Measurements from ENCODE around the gene NAALADL2.
"Not testable (repeated sequence)": the region's sequence is repeated elsewhere in the genome, so short reads cannot be mapped to it uniquely, and the experiment has no call there.

The NAALADL2 gene

DNA sequence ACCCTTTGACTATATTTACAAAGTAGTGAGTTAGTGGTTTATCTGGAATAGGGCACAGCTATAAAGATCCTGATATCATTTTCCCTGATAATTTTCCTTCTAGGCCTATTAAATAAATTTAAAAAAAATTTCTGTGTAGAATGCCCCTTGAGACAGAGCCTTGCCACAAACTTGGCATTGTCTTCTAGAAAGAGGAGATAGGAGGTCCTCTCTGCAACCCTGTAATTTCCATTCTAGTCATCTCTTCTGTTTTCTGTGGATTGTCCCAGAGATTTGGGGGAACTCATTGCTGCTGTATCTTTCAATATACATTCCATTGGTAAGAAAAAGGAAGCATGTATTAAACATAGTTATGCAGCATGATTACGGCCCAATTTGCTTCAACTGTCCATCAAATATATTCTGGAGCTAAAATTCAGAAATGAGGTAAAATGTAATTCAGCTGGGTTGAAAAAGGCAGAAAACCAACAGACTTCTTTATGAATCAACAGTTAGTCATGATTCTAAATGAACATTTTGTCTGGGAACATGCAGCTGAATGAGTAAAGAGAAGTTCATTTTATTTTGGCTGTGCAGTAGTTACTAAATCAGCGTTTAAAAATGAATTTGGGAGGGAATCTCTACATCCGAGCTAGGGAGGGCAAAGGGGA lies 401.1 kb downstream of the NAALADL2 start:
- peak in 1 of 2 experiments; percentile 18 for DNase-seq (ENCODE audit: low read depth in 2 of 2)

GRCh38 chr3:175266478-175266877 lies 407.3 kb downstream of the NAALADL2 start:
- peak; percentile 37 to 48 for DNase-seq (ENCODE audit: low read depth in 2 of 2)

GRCh38 chr3:175267121-175267531 lies 408.0 kb downstream of the NAALADL2 start:
- DNase-seq (ENCODE audit: low read depth in 2 of 2): peak; percentile 65 to 73

DNA sequence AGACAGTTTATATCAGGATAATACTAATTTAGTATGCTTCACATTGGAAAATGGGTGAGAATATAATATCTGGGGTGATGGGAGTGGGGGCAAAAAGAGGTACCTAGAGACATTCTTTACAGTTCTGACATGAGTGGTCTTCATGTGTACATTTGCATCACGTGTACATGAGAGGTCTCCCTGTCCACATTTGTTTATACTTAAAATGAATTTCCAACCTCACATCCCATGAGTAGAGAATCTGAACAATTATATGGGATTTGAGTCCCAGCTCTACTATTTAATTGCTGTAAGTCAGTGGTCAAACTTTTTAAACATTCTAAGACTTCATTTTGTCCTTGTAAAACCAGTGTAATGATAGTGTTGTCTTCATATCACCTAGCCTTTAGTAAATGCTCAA lies 408.4 kb downstream of the NAALADL2 start:
- DNase-seq (ENCODE audit: low read depth in 2 of 2): no peak

GRCh38 chr3:175269394-175269793 lies 410.3 kb downstream of the NAALADL2 start:
- DNase-seq (ENCODE audit: low read depth in 2 of 2): no peak

GRCh38 chr3:175270198-175270837 lies 411.2 kb downstream of the NAALADL2 start:
- peak; percentile 58 to 66 for DNase-seq (ENCODE audit: low read depth in 2 of 2)

DNA sequence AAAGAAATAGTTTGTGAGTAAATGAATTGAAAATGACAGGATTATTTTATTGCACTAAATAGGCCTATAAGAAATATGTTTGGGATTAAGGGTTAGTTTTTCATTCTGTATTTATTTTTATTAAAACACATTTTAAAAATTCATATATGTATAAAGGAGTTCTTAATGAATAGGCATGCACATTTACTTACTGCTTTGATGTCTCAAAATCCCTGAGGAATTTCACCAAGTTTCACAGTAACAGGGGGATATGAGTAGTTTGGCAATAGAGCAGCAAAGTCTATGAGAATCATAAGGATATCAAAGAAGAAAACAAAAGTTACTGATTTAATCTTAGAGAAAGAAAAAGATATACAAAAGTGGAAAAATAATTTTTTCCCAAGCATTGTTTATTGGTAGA lies 411.7 kb downstream of the NAALADL2 start:
- DNase-seq (ENCODE audit: low read depth in 2 of 2): peak in 1 of 2 experiments; percentile 34

DNA sequence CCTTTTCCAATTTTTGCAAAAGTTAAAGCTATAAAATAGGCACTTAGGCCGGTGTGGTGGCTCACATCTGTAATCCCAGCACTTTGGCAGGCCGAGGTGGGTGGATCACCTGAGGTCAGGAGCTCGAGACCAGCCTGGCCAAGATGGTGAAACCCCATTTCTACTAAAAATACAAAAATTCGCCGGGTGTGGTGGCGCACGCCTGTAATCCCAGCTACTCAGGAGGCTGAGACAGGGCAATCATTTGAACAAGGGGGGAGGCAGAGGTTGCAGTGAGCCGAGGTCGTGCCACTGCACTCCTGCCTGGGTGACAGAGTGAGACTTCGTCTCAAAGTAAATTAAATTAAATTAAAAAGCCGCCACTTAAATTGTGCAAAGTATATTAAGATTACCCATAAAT lies 412.3 kb downstream of the NAALADL2 start:
- DNase-seq (ENCODE audit: low read depth in 2 of 2): not testable (repeated sequence)

GRCh38 chr3:175272392-175272791 lies 413.3 kb downstream of the NAALADL2 start:
- DNase-seq (ENCODE audit: low read depth in 2 of 2): no peak

GRCh38 chr3:175273573-175273972 lies 414.4 kb downstream of the NAALADL2 start:
- no peak for DNase-seq (ENCODE audit: low read depth in 2 of 2)

DNA sequence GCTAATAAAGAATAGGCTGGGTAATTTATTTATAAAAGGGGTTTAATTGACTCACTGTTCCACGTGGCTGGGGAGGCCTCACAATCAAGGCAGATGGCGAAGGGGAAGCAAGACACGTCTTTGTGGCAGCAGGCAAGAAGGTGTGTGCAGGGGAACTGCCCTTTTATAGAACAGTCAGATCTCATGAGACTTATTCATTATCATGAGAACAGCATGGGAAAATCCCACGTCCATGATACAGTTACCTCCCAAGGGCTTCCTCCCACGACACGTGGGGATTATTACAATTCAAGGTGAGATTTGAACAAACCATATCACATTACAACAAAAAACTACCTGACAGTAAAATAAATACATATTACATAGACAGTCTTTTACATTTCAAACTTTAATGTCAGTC lies 414.9 kb downstream of the NAALADL2 start:
- no peak for DNase-seq (ENCODE audit: low read depth in 2 of 2)

GRCh38 chr3:175274474-175275218 lies 415.5 kb downstream of the NAALADL2 start:
- no peak for DNase-seq (ENCODE audit: low read depth in 2 of 2)

DNA sequence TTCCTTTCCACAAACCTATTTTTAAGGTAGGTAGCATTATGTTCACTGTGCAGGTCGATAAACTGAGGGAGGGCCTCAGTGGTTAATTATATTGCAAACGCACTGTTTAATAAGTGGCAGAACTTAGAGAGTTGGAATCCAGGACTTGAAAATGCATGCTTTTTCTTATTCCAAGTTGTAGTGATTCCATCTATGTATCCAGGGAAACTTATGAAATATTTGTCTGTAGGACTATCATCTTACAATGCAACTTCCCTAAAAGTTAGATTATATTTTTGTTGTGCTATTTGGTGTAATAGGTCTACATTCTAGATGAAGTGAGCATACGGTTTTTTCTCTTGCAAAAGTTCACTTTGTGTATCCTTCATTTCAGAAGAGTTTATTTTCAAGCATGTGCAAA lies 419.5 kb downstream of the NAALADL2 start:
- DNase-seq (ENCODE audit: low read depth in 2 of 2): no peak

DNA sequence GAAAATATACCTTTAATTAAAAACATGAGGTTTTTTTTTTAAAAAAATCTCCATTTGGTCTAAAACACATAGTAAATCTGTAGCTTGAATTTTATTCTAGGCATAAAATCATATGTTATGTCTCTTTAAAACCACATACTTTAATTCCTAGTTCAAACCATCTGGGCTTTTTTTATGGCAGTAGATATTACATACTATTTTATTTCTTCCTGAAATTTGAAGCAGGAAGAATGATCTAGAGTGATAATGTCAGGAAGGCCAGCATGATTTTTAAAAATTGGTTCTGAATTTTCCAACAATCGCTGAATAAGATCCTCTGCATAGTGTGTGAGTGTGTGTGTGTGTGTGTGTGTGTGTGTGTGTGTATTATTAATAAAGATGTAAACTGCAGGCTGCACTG lies 420.3 kb downstream of the NAALADL2 start:
- peak in 1 of 2 experiments; percentile 12 for DNase-seq (ENCODE audit: low read depth in 2 of 2)

GRCh38 chr3:175279911-175280310 lies 420.8 kb downstream of the NAALADL2 start:
- no peak for DNase-seq (ENCODE audit: low read depth in 2 of 2)

GRCh38 chr3:175287361-175287963 lies 428.3 kb downstream of the NAALADL2 start:
- no peak for DNase-seq (ENCODE audit: low read depth in 2 of 2)

GRCh38 chr3:175288621-175289020 lies 429.5 kb downstream of the NAALADL2 start:
- DNase-seq (ENCODE audit: low read depth in 2 of 2): peak in 1 of 2 experiments; percentile 40

GRCh38 chr3:175294793-175295192 lies 435.7 kb downstream of the NAALADL2 start:
- no peak for DNase-seq (ENCODE audit: low read depth in 2 of 2)

DNA sequence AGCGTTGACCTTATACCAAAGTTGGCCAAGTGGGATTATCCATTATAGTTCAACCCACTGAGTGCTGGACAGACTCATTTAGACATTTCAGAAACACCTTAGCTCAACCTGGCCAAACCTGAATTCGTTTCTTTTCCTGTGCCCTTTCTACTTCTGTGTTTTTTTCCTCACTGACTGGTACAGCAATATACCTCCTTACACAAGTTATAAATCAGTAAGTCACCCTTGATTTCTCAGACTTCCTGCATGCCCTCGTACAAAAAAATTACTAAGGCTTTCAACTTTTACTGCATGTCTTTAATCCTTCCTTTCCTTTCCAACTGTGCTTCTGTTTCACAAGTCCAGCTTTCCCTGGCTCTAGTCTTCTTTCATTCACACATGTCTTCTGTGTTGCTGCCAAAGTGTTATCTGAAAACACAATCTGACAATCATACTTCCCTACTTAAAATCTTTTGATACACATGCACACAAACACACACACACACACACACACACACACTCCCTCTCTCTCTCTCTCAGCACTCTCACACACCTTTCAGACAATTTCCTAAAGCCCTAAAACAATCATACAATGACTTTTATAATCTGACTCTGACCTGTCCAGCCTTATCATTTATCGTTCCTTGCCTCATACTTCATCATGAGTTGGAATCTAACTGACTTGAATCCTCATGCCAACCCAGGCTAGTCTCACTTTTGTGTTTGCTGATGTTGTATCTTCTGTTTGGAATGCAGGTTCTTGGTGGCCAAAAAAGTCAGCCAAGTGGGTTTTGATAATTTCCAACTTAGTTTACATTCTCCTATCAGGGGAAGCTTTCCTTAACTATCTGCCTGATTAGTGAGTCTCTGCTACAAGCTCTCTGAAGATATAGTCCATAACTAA lies 436.4 kb downstream of the NAALADL2 start:
- no peak for DNase-seq (ENCODE audit: low read depth in 2 of 2)

DNA sequence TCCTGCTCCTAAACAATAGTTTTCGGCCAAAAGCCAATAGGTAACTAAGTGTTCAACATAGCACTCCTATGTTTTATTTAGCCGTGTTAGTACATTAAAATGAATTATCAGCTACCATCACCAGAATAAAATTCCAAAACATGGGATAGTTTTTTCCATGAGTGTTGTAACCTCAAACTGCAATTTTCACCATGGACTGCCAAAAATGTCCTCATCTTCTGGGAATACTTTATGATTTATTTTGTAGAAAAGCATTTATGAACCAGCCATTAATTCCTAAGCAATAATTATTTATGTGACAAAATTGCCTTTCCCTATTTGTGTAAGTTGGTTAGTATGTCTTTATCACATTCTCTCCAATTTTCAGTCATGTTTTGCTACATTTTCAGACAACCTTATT lies 438.1 kb downstream of the NAALADL2 start:
- DNase-seq (ENCODE audit: low read depth in 2 of 2): peak; percentile 7 to 20

DNA sequence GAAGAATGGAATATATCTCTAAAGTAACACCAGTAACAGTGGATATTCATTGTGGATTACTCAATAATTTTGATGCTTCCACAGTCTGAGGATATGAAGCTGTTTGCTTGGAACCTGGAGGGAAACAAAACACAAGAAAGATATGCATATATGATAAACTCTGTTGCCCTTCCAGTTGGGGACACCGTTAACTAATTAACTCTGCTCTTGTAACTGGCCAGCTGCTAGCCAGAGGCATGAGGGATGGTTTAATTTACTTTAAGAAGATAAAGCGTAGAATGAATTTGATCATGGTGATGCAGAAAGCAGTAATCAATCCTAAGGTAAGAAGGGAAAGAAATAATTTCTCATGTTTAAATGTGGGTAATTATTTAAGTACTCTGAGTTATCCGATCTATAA lies 442.6 kb downstream of the NAALADL2 start:
- DNase-seq (ENCODE audit: low read depth in 2 of 2): no peak
